B cell (primary cell): Measurements from ENCODE around the gene SMKR1. TPM values are rescaled to one million over a fixed set of nuclear protein-coding genes. Genes with fewer than 3 reads are reported as not detected.

Source experiments
- ATAC-seq: fragments of 200-7000 bp; cut with Tn5 transposase; one replicate; pipeline ENCODE4 v1.10.0; 2021; ENCODE audit warnings: low read depth, mild to moderate bottlenecking, moderate number of reproducible peaks, moderate library complexity
- CTCF ChIA-PET: fragments of 350-600 bp; sonication (Branson Sonifier 250); formaldehyde crosslinking; loops from one replicate; lab custom pipeline; 2021; ENCODE audit warnings: antibody characterized with exemption, inconsistent platforms; lab: Charles Lee
- POLR2A ChIA-PET: fragments of 350-600 bp; sonication (Branson Sonifier 250); formaldehyde crosslinking; loops from one replicate; lab custom pipeline; 2021; ENCODE audit warnings: antibody characterized with exemption; lab: Charles Lee
- DNase-seq: peaks from one replicate; pipeline ENCODE4 v3.0.0; 2013
- H2AFZ ChIP-seq: 2 replicates; pipeline ENCODE4 v1.6.1; 2012; ENCODE audit warnings: mild to moderate bottlenecking, low read depth, low read length; ENCODE audit not compliant: insufficient read depth, poor library complexity, severe bottlenecking
- H3K27ac ChIP-seq, 2 donors: 1 replicate in 1 of 2; 2 replicates in 1 of 2; pipeline ENCODE4 v1.5.1; 2012 to 2013; ENCODE audit warnings: low read length in 2 of 2, mild to moderate bottlenecking in 2 of 2, moderate library complexity in 1 of 2
- H3K27me3 ChIP-seq, 4 experiments: fragments of 200-600 bp in 1 of 4; sonication (generic) in 1 of 4; replicated peaks in 1 of 4; 1 replicate in 2 of 4; 2 replicates in 2 of 4; pipeline versions ENCODE4 v1.6.1 to v1.7.0; 2013 to 2016; ENCODE audit warnings: low read length in 3 of 4, mild to moderate bottlenecking in 2 of 4, mixed read lengths in 1 of 4, moderate library complexity in 1 of 4; ENCODE audit not compliant: insufficient read depth in 4 of 4, control insufficient read depth in 3 of 4; ENCODE audit errors: control extremely low read depth in 1 of 4
- H3K36me3 ChIP-seq, 2 experiments: replicated peaks in 1 of 2; 1 replicate in 1 of 2; 2 replicates in 1 of 2; pipeline versions ENCODE4 v1.6.1 to v1.7.1; 2013; ENCODE audit warnings: low read length in 1 of 2; ENCODE audit not compliant: insufficient read depth in 2 of 2, control insufficient read depth in 1 of 2; ENCODE audit errors: control extremely low read depth in 1 of 2, extremely low read depth in 1 of 2
- H3K4me1 ChIP-seq, 2 donors: fragments of 200-600 bp in 1 of 2; sonication (generic) in 1 of 2; 1 replicate in 1 of 2; 2 replicates in 1 of 2; pipeline versions ENCODE4 v1.5.1 to v1.6.1; 2013 to 2017; ENCODE audit warnings: low read length in 2 of 2; ENCODE audit not compliant: control insufficient read depth in 2 of 2, insufficient read depth in 2 of 2
- H3K4me2 ChIP-seq: replicated peaks from 2 replicates; pipeline ENCODE3; 2012; ENCODE audit warnings: mild to moderate bottlenecking, low read depth, low read length; ENCODE audit not compliant: poor library complexity, severe bottlenecking
- H3K4me3 ChIP-seq, 5 experiments: fragments of 200-600 bp in 1 of 5; sonication (generic) in 1 of 5; 1 replicate in 3 of 5; 2 replicates in 2 of 5; pipeline versions ENCODE4 v1.5.1 to v1.7.0; 2011 to 2016; ENCODE audit warnings: low read length in 4 of 5, mild to moderate bottlenecking in 4 of 5, low read depth in 2 of 5, control low read depth in 1 of 5, moderate library complexity in 1 of 5; ENCODE audit not compliant: insufficient read depth in 1 of 5; ENCODE audit errors: control extremely low read depth in 1 of 5, extremely low read depth in 1 of 5
- H3K79me2 ChIP-seq: fragments of 200-600 bp; sonication (generic); one replicate; pipeline ENCODE4 v1.6.0; 2016; ENCODE audit warnings: low read length; ENCODE audit not compliant: control insufficient read depth, insufficient read depth
- H3K9ac ChIP-seq: fragments of 200-600 bp; sonication (generic); 2 replicates; pipeline ENCODE4 v1.6.1; 2017; ENCODE audit warnings: mild to moderate bottlenecking, low read length, moderate library complexity
- H3K9me3 ChIP-seq, 3 donors: one replicate each; pipeline versions ENCODE4 v1.6.1 to v1.7.1; 2013; ENCODE audit warnings: low read length in 2 of 3; ENCODE audit not compliant: control insufficient read depth in 2 of 3, insufficient read depth in 1 of 3; ENCODE audit errors: control extremely low read depth in 1 of 3
- H4K20me1 ChIP-seq: 2 replicates; pipeline ENCODE4 v1.6.0; 2012; ENCODE audit warnings: mild to moderate bottlenecking, low read length; ENCODE audit not compliant: insufficient read depth, control insufficient read depth, poor library complexity, severe bottlenecking
- H3K27ac Mint-ChIP-seq: one replicate; pipeline ENCODE4 v1.8.0; 2021; ENCODE audit warnings: mixed read lengths
- H3K27me3 Mint-ChIP-seq: one replicate; pipeline ENCODE4 v1.8.0; 2021; ENCODE audit warnings: mixed read lengths
- H3K4me1 Mint-ChIP-seq: one replicate; pipeline ENCODE4 v1.8.0; 2021; ENCODE audit warnings: mixed read lengths
- H3K4me3 Mint-ChIP-seq: one replicate; pipeline ENCODE4 v1.8.0; 2021; ENCODE audit warnings: mixed read lengths
- H3K9me3 Mint-ChIP-seq: one replicate; pipeline ENCODE4 v1.8.0; 2022; ENCODE audit warnings: mixed read lengths; ENCODE audit not compliant: insufficient read depth
- EZH2 ChIP-seq: IDR thresholded peaks from 2 replicates; pipeline ENCODE4 v1.6.1; 2012; ENCODE audit warnings: borderline replicate concordance, low read depth, mild to moderate bottlenecking, moderate library complexity, low read length; ENCODE audit not compliant: insufficient read depth, poor library complexity, severe bottlenecking
- WGBS: methylation state at CpG from one replicate; pipeline ENCODE4 v1.1.5; 2013; ENCODE audit warnings: missing lambda C conversion rate; ENCODE audit not compliant: insufficient coverage; 5-methylcytosine and 5-hydroxymethylcytosine counted together
- intact Hi-C: fragments of 100-400 bp; cut with micrococcal nuclease; formaldehyde crosslinking; loops from one replicate; pipeline ENCODE4 v1.10.0; 2022
- polyA plus RNA-seq: library from polyadenylated mRNA; depleted of rRNA; stranded (reverse); fragments of >200 nt; gene quantifications from 2 replicates; pipeline ENCODE4 v1.2.3, GENCODE V29; 2012
- total RNA-seq, 2 donors: library from RNA; stranded (reverse); fragments of 120-200 nt in 1 of 2; gene quantifications; 1 replicate in 1 of 2; 2 replicates in 1 of 2; pipeline versions ENCODE4 v1.2.3 to v1.2.4, GENCODE V29; 2013 to 2022
- TF ChIP-seq, protein P1 (sequence below): fragments of 200-600 bp; IDR thresholded peaks from one replicate; pipeline ENCODE4 v1.8.0; 2022; ENCODE audit warnings: antibody characterized with exemption, mild to moderate bottlenecking

Gene SMKR1
- total and polyA plus RNA-seq, 2 donors (not counting 1 experiment from before 2014, with no cell fraction given): 0.58 to 2.9 TPM

DNA sequence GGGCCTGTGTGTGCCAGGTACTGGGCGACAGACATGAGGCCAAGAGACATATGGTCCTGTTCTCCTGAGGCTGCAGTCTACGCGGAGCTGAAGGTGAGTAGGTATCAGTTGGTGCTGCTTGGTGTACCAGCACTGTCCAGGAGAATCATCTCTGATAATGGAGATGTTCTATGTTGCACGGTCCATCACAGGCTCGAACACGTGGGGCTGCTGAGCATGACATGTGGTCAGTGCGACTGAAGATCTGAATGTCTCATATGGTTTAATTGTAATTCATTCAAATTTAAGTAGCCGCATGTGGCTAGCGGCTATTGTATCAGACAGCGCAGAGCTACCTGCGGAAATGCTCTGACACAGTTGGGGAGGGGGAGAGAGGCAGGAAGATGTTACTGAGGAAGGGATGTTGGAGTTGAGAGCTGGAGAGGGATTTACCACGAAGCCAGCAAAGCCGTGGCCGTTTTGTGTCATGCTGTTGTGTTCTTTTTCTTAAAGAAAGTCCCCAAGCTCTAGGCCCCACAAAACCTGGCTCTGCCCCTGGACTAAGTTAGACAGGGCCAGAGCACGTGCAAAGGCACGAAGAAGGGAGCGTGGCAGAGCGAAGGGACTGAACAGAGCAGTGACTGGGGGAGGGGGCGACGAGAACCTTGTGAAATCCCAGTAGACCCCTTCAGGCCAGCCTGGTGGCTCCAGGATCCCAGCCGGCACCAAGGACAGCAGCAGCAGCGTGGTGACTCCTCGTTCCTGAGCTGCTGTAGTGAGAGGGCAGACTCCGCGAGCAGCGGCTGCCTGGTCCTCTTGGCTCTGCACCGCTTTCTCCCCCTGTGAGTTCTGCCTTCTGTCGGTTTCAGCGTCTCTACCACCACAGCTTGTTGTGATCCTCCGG is 20.0 kb downstream of the SMKR1 start:
- Mint-ChIP-seq H3K4me3 (no peak overlapping the region), H3K4me1 (no peaks in the 10 kb centered on the region), H3K27ac (no peak overlapping the region), H3K9me3 (no peaks in the 10 kb centered on the region), H3K27me3 (peaks cover 25% of the 10 kb centered on the region)
- 62% methylated on average over 30 of the region's 30 CpGs for WGBS
- Histone ChIP-seq H2AFZ (no peak overlapping the region), H3K79me2 (no peaks in the 10 kb centered on the region), H3K27me3 (peaks cover 0 to 15% (median 0%) of the 10 kb centered on the region in 4 experiments), H3K4me1 (no peaks in the 10 kb centered on the region), H3K27ac (no peak overlapping the region), H3K9ac (no peak overlapping the region), H3K9me3 (no peaks in the 10 kb centered on the region), H3K36me3 (no peaks in the 10 kb centered on the region), H3K4me3 (no peak overlapping the region), H4K20me1 (no peaks in the 10 kb centered on the region), H3K4me2 (no peak overlapping the region)
- TF ChIP-seq EZH2: no peak
- TF ChIP-seq, protein P1, sequence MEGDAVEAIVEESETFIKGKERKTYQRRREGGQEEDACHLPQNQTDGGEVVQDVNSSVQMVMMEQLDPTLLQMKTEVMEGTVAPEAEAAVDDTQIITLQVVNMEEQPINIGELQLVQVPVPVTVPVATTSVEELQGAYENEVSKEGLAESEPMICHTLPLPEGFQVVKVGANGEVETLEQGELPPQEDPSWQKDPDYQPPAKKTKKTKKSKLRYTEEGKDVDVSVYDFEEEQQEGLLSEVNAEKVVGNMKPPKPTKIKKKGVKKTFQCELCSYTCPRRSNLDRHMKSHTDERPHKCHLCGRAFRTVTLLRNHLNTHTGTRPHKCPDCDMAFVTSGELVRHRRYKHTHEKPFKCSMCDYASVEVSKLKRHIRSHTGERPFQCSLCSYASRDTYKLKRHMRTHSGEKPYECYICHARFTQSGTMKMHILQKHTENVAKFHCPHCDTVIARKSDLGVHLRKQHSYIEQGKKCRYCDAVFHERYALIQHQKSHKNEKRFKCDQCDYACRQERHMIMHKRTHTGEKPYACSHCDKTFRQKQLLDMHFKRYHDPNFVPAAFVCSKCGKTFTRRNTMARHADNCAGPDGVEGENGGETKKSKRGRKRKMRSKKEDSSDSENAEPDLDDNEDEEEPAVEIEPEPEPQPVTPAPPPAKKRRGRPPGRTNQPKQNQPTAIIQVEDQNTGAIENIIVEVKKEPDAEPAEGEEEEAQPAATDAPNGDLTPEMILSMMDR: no peak
- ATAC-seq (no peak), DNase-seq (no peak)
- intact Hi-C loops: no loop called here
- ChIA-PET CTCF (no interaction called here), POLR2A (interaction anchor here (0.6 kb wide), 1 partner anchor 15 kb away, joined by 7 read pairs; no protein-coding TSS in a partner anchor)

DNA sequence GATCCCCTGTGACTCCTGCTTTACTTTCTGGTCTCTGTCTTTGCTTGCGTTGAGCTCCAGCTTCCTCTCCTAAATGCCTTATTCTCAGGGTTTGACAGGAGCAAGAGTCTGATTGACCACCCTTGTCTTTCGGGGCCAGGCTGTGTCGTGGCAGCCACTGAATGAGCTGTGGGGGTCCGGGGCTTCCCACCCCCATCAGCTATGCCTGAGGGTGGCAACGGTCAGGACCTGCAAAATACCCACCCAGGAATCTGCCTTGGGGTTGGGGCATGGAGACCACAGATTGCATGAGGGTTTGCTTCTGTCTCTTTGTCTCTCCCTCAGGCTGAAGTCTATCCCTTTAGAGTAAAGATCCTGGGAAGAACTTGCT is 20.6 kb downstream of the SMKR1 start:
- TF ChIP-seq, protein P1: no peak
- no peak for TF ChIP-seq EZH2
- ChIA-PET CTCF (no interaction called here), POLR2A (no interaction called here)
- Mint-ChIP-seq H3K4me1 (no peaks in the 10 kb centered on the region), H3K27ac (no peak overlapping the region), H3K9me3 (no peaks in the 10 kb centered on the region), H3K4me3 (no peak overlapping the region), H3K27me3 (peaks cover 25% of the 10 kb centered on the region)
- Histone ChIP-seq H3K9me3 (no peaks in the 10 kb centered on the region), H3K27ac (no peak overlapping the region), H3K9ac (no peak overlapping the region), H3K4me1 (no peaks in the 10 kb centered on the region), H3K36me3 (no peaks in the 10 kb centered on the region), H3K27me3 (peaks cover 0 to 15% (median 0%) of the 10 kb centered on the region in 4 experiments), H3K79me2 (no peaks in the 10 kb centered on the region), H3K4me3 (no peak overlapping the region), H2AFZ (no peak overlapping the region), H4K20me1 (no peaks in the 10 kb centered on the region), H3K4me2 (no peak overlapping the region)
- ATAC-seq (no peak), DNase-seq (no peak)
- 53% methylated on average over 3 of the region's 5 CpGs for WGBS
- intact Hi-C loops: no loop called here
